Measurements from ENCODE around the gene SLC25A47. TPM values are rescaled to one million over a fixed set of nuclear protein-coding genes. Genes with fewer than 3 reads are reported as not detected.

Gene SLC25A47
- polyA plus RNA-seq, 1 experiment = not detected

DNA sequence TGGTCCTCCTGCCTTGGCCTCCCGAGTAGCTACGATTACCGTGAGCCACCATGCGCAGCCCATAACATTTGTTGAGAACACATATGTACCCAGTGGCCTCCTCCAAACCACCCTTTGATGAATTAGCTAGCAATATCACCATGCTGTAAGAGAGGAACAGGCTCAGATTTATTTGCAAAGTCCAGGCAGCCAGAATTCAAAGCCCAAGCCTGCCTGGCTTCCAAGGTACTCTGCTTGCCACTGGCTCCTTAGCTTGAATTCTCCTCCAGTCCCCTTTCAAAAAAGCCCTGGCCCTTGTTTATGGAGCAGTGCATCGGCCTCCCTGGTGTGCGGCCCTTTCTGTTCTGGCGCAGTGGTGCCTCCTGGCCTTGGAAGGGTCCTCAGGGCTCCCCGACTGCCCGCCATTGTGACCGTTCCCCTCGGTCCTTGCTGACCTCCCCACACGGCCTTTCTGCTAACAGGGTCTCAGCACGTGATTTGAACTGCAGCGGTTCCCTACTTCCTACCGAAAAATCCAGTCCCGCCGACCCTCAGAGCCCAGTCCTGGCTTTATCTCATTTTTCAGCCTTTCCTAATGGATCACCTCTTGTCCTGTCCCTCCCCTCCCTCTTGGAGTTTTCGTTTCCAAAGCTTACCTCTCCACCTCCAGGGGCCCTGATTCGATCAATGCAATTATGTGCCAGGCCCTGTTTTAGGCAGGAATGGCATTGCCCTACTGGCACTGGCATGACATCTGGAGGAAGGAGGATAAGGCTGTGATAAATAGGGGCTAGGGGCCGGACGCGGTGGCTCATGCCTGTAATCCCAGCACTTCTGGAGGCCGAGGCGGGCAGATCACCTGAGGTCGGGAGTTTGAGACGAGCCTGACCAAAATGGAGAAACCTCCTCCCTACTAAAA is 38.9 kb upstream of the SLC25A47 start:
- TF ChIP-seq, protein P1, sequence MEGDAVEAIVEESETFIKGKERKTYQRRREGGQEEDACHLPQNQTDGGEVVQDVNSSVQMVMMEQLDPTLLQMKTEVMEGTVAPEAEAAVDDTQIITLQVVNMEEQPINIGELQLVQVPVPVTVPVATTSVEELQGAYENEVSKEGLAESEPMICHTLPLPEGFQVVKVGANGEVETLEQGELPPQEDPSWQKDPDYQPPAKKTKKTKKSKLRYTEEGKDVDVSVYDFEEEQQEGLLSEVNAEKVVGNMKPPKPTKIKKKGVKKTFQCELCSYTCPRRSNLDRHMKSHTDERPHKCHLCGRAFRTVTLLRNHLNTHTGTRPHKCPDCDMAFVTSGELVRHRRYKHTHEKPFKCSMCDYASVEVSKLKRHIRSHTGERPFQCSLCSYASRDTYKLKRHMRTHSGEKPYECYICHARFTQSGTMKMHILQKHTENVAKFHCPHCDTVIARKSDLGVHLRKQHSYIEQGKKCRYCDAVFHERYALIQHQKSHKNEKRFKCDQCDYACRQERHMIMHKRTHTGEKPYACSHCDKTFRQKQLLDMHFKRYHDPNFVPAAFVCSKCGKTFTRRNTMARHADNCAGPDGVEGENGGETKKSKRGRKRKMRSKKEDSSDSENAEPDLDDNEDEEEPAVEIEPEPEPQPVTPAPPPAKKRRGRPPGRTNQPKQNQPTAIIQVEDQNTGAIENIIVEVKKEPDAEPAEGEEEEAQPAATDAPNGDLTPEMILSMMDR (IDR thresholded peaks at IDR 0.05; ENCODE audit: insufficient read depth, low read depth, low read length) = no peak
- POLR2A ChIA-PET = interaction anchor here (0.6 kb wide), 1 partner anchor 12 kb away, joined by 5 read pairs; no protein-coding TSS in a partner anchor
- H3K36me3 ChIP-seq (ENCODE audit: control insufficient read depth, insufficient read depth, low read length) = peaks cover 7% of the 10 kb centered on the region
- CTCF ChIA-PET = interaction anchor here (0.7 to 5.7 kb wide), 9 partner anchors 9 to 133 kb away, joined by 3 to 58 read pairs (median 4); no protein-coding TSS in a partner anchor
- no peak for DNase-seq (ENCODE audit: low read depth)
- peak overlapping the region; percentile 79 for H3K4me3 ChIP-seq (ENCODE audit: low read depth, low read length)
- no peaks in the 10 kb centered on the region for H3K27me3 ChIP-seq (ENCODE audit: control insufficient read depth, insufficient read depth, low read length)

DNA sequence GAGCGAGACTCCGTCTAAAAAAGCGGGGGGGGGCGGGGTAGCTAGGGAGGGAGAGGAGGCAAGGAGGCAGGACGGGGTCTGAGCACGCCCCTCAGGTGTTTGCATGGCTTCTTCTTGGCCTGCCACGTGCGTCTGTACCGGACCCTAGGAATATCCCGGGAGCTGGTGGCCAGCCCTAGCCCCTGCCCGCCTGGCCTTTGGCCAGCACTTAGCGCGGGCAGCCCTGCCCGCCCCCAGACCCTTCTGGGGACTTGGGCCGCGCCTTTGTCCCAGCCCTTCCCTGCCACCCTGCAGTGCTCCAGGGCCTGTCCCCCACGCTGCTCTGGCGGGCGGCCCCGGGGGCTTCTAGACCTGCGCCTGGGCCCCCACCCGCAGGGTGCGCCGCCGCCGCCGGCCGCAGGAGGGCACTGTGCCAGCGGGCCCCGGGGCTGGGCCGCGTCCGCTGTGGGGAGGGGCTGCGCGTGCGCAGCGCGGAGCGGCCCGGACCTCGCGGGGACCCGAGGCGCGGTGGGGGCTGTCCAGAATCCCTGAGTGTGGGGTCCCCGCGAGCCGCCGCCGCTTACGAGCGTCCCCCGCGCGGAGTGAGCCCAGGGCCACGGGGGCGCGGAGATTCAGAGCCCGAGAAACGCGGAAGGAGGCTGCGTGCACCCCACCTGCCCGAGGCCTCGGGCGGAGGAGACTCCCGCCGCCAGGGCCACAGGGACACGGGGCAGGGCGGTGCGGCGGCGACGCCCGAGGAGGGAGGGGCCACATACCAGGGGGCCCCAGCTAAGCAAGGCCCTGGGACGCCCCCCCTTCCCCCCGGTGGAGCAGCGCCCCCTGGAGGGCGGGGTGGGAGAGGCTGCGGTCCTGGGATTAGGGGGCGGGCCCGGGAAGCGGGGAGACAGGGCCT is 37.9 kb upstream of the SLC25A47 start:
- ChIA-PET POLR2A (interaction anchor here (0.6 kb wide), 1 partner anchor 20 kb away, joined by 4 read pairs; no protein-coding TSS in a partner anchor), CTCF (interaction anchor here (0.7 to 5.7 kb wide), 17 partner anchors 10 to 773 kb away, joined by 3 to 58 read pairs (median 4); a partner anchor contains a TSS)
- H3K27me3 ChIP-seq (ENCODE audit: control insufficient read depth, insufficient read depth, low read length) = no peaks in the 10 kb centered on the region
- peaks cover 4% of the 10 kb centered on the region for H3K36me3 ChIP-seq (ENCODE audit: control insufficient read depth, insufficient read depth, low read length)
- H3K4me3 ChIP-seq (ENCODE audit: low read depth, low read length) = peak overlapping the region; percentile 79
- DNase-seq (ENCODE audit: low read depth) = no peak
- TF ChIP-seq, protein P1 (IDR thresholded peaks at IDR 0.05; ENCODE audit: insufficient read depth, low read depth, low read length) = peak; percentile 92

DNA sequence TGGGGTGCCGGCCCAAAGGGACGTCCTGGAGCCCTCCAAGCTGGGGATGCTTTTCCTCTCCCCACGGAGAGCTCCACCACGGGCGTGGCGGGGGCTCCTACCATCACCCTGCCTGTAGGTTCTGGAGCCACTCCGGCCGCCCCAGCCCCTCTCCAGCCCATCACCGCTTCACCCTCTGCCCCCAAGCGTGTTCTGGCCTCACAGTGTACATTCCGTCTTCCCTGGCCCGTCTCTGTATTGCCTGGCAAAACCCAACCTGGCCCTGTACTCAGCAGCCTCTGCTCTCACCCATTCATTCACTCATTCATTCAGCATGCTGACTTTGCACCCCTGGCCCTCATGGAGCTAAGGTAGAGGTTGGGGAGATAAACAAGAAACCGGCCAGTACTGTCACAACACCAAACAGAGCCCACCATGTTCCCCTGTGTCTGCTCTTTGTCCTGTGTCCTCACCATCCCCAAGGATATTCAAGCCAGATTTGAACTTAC is 37.2 kb upstream of the SLC25A47 start:
- CTCF ChIA-PET = interaction anchor here (0.9 to 5.7 kb wide), 12 partner anchors 12 to 90 kb away, joined by 3 to 58 read pairs (median 4); a partner anchor contains a TSS
- no peak for DNase-seq (ENCODE audit: low read depth)
- H3K27me3 ChIP-seq (ENCODE audit: control insufficient read depth, insufficient read depth, low read length) = no peaks in the 10 kb centered on the region
- peak overlapping the region; percentile 79 for H3K4me3 ChIP-seq (ENCODE audit: low read depth, low read length)
- H3K36me3 ChIP-seq (ENCODE audit: control insufficient read depth, insufficient read depth, low read length) = peaks cover 4% of the 10 kb centered on the region
- POLR2A ChIA-PET = no interaction called here
- TF ChIP-seq, protein P1 (IDR thresholded peaks at IDR 0.05; ENCODE audit: insufficient read depth, low read depth, low read length) = no peak

DNA sequence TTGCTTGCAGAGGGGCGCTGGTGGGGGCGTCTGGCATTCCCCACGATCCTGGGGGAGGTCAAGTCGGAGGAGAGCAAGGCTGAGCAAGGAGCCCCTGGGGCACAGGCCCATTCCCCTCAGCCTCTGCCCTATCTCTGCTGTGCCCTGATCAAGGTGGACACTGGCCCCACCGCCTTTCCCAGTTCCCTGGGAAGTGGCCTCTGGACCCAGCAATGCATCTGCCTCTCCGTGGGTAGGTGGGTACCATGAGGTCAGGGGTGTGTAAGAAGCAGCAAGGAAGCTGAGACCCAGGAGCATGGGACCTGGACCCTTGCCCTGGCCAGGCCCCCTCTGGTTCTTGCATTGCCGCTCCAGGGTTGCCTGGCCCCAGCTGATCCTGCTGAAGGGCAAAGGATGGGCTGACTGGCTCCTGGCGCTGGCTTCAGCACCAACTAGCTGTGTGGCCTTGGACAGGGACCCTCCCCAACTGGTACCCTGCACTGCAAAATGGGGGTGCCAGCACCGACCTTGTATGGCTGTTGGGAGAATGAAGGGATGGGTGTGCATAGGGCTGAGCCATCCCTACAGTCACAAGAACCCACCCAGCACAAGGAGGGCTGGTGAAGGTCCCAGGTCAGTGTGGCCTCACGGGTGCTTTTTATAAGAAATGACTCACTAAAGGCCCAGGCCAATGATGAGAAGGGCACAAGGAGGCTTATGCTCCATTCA is 36.5 kb upstream of the SLC25A47 start:
- ChIA-PET CTCF (interaction anchor here (0.9 to 5.7 kb wide), 11 partner anchors 11 to 89 kb away, joined by 3 to 58 read pairs (median 4); a partner anchor contains a TSS), POLR2A (no interaction called here)
- peaks cover 3% of the 10 kb centered on the region for H3K36me3 ChIP-seq (ENCODE audit: control insufficient read depth, insufficient read depth, low read length)
- H3K4me3 ChIP-seq (ENCODE audit: low read depth, low read length) = no peak overlapping the region
- TF ChIP-seq, protein P1 (IDR thresholded peaks at IDR 0.05; ENCODE audit: insufficient read depth, low read depth, low read length) = no peak
- no peaks in the 10 kb centered on the region for H3K27me3 ChIP-seq (ENCODE audit: control insufficient read depth, insufficient read depth, low read length)
- no peak for DNase-seq (ENCODE audit: low read depth)

All from BJ (cell line).